ENCODE results near the gene NTN3.

NTN3 gene

DNA sequence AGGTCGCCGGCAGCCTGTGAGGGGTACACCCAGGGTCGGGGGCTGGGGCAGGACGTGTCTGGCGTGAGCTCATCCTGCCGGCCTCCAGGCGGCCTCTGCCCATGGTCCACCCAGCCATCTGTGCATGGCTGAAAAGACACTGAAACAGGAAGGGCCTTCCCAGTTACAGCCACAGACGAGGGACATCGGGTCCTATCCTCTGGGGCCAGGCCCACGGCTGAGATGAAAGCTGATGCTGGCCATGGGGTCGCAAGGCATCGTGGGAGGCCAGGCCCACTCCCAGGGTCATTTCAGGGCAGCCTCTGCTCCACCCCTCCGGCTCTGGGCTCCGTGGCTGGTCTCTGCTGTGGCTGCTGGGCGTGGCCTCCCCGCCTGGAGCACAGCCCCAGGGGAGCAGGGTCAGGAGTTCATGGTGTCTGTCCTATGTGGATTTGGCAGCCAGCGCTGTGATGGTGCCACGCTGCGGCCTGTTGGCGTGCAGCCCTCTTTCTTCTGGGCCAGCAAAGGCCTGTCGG lies 26.1 kb downstream of the NTN3 start:
- DNase-seq (ENCODE audit: low read depth in 2 of 2), result no peak

DNA sequence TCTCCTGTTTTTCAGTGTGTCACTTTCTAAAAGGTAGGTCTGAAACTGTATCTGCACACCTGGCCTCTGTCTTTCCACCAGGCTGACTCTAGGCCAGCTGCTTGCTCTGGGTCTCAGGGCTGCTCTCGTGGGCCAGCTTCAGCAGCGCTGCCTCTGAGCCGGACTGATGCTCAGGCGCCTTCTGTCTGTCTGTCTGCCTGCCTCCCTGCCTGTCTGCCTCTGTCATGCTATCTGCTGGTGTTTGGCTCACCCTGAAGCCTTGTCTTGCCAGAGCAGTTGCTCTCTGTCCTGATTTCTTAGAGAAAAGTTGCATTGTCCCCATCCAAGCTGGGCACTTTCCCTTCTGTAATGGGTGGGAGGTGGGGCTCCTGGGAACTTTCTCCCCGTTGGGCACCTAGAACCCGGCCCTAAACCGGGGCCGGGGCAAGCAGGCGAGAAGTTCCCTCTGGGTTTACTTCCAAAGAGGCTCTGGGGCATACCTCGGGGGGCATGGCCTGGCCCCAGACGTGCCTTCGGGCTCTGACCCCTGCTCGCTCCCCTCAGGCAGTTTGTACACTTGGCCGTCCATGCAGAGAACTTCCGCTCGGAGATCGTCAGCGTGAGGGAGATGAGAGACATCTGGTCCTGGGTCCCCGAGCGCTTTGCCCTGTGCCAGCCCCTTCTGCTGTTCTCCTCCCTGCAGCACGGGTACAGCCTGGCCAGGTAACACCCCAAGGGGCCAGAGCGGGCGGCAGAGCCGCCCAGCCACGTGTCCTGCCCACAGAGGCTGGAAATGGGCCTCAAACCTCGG lies 26.8 kb downstream of the NTN3 start:
- DNase-seq (ENCODE audit: low read depth in 2 of 2), result no peak

DNA sequence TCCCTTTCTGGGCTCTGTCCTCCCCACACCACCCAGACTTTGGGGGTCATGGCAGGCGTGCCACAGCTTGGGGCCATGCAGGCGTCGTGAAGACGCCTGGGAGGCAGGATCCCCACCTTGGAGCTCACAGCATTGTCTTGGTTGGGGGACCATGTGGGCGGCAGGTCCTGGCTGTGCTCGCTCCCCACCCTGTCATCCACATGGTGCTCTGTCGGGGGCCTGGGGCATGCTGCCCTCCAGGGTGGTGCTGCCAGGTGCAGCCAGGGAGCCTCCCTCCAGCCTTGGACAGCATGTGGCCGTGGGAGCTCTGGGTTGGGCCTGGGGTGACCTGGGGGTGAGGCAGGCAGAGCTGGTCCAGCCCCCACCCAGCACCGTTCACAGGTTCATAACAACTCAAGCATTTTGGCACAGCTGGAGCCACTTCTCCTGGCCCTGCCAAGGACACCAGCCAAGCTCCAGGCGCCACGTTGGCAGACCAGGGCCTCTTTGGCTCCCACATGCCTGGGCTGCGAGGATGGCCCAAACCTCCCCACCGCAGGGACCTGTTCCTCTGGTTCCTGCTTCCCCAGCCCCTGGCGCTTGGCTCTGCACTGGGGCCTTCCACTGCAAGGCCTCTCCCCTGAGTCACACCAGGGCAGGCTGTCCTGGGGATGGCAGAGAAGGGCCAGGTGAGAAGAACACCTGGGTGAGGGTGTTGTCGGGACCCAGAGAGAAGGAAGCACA lies 27.6 kb downstream of the NTN3 start:
- DNase-seq (ENCODE audit: low read depth in 2 of 2), result no peak

DNA sequence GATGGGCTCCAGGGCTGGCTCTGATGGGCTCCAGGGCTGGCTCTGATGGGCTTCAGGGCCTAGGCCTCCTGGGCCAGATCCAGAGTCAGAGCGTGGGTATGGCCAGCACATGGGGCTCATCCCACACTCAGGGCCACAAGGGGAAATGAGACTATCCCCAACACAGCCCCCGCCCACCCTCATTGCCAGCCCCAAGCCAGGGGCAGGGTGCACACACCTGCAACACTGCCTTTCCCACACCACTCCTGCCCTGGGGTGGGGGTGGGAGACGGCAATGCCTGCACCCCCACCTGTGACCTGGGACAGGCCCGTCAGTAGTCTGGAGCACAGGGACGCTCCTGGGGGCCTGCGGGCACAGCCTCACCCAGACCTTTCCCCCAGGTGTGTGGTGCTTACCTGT lies 28.4 kb downstream of the NTN3 start:
- DNase-seq (ENCODE audit: low read depth in 2 of 2), result no peak

DNA sequence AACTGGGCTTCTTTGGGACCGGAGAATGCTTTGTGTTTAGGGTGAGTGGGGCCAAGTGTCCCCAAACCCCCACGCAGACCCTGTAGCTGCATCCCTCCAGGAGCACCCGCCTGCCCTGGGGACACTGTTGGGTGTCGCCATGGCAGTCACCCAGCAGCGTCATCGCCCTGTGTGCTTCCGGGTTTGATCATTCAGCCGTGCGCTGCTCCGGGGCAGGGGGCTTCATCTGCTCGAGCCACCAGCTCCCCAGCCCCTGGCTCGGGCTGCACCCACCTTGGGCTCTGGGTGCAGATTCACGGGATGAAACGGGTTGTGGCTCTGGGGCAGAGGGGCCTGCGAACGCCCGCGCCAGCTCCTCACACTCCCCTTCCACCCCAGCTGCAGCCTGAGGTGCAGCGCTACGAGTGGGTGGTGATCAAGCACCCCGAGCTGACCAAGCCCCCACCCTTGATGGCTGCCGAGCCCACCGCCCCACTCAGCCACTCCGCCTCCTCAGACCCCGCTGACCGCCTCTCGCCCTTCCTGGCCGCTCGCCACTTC lies 28.9 kb downstream of the NTN3 start:
- DNase-seq (ENCODE audit: low read depth in 2 of 2), result no peak

DNA sequence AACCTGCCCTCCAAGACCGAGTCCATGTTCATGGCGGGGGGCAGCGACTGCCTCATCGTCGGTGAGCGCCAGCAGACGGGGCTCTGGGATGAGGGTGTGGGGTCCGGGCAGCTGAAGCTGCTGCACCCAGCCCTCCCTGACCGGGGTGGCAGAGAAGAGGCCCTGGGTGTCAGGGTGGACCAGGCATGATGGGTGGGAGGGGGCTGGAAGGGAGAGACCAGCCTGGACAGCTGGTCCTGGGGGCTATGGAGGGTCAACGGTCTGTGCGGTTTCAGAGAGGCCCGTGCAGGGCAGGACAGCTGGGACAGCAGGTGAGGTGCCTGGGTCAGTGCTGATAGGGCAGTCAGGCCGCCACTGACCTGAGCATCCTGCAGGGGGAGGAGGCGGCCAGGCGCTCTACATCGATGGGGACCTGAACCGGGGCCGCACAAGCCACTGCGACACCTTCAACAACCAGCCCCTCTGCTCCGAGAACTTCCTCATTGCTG lies 29.4 kb downstream of the NTN3 start:
- DNase-seq (ENCODE audit: low read depth in 2 of 2), result no peak

DNA sequence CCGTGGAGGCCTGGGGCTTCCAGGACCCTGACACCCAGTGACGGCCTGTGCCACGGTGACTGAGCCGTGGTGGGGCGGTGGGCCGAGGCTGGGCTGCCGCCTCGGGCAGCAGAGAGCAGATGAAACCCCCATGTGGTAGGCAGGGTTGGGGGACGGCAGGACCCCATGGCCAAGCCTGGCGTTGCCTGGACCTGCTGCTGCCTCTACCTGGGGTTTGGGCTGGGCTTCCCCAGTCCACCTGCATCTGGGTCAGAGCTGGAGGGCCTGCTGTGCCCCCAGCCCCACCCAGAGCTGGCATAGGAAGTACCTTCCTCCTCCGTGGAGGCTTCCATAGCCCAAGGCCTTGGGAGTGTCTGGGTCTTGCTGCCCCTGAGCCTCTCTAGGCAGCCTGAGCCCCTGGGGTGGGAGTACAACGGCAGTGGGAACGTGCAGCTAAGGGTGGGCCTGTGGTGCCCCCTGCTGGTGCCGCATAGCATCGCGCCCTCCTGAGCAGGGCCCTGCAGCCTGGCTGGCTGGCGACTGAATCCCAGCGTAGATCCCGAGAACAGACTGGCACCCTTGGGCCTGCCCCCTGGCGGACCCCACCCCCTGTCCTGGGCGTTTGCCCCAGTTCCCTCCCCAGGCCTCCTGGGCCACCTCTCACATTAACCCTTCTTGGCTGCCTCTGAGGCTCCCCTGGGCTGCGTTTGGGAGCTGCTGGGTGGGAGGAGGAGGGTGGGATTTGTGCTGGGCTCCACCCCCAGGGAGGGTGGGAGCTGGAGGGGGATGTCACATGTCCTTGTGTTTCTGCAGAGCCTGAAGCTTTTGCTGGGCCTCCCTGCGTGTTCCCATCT lies 30.0 kb downstream of the NTN3 start:
- peak; percentile 51 to 68 for DNase-seq (ENCODE audit: low read depth in 2 of 2)

DNA sequence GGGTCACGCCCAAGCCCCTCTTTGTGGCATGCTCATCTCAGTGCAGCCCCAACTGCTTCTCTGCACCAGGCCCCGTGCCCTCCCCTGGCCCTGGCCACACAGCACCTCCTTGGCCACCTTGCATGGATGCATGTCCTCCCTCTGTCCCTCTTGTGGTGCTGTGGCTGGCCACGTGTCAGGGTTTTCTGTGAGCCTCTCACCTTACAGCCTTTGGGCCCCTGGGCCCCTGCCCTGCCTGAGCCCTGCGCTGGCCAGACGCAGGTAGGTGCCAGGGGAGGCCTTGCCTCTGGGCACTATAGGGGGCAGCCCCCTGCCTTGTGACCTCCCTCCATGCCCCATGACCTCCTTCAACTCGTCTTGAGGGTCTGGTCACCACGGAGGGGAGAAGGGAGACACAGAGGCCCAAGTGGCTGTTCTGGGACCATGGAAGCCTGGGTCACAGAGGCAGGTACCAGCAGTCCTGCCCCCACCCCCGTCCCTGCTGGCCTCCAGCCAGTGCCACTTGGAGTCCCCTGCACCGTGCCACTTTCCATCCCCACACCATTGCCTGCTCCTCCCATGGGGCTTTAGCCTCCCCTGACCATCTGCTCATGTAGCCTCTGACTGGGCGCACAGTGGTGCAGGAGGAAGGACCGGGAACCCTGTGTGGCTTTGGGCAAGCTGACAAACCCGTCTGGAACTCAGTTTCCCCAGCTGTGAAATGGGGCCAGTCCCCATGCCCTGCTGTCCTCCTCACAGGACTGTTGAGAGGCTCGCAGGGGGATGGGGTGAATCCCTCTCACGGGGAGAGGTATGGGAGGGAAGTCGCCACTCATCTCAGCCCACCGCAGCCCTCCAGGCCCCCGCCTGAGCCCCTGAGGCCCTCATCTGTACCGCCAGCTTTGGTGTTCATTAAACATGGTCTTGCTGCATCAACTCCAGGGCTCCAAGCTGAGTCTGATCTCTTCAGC lies 31.1 kb downstream of the NTN3 start:
- DNase-seq (ENCODE audit: low read depth in 2 of 2), result no peak

DNA sequence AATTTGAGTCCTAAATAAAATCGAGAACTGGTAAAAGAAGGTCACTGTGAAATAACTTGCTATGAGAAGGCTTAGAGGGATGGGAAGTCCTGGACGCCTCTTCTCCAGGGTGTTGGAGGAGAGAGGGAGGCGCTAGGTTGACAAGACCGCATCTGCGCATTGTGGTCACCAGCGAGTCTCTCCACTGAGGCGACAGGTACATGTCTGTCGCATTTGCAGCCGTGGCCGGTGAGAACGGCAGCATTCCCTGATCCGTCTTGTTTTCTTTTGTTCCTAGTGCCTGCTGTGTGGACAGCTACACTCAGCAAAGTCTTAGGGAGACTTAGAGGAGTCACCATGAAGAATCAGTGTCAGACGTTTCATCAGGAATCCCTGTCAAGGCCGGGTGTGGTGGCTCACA lies 34.6 kb downstream of the NTN3 start:
- no peak for DNase-seq (ENCODE audit: low read depth in 2 of 2)

DNA sequence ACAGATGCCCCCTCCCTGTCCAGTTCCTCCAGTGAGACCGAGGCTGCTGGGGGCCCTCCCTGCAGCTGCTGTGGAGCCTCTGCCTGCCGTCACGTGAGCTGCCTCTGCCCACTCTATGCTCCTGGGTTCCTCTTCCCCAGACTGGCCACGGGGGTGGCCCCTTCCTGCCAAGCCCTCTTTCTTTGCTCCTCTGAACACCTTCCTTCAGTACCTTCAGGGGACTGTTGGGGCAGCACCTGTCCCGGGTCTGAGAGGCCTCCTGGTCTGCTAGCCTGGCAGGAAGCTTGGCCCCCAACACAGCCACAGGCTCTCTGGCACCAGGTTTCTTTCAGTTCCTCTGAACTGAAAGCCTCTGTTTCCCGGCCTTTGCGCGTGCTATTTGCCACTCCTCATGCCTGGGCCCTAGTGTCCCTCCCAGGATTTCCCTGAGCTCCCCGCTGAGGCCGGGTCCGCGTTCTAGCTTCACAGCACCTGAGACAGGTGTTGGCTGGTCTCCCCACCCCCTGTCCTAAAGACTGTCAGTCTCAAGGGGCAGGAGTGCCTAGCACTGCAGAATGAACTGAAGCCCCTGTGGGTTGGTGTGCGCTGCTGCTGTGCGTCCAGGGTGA lies 36.1 kb downstream of the NTN3 start:
- no peak for DNase-seq (ENCODE audit: low read depth in 2 of 2)

DNA sequence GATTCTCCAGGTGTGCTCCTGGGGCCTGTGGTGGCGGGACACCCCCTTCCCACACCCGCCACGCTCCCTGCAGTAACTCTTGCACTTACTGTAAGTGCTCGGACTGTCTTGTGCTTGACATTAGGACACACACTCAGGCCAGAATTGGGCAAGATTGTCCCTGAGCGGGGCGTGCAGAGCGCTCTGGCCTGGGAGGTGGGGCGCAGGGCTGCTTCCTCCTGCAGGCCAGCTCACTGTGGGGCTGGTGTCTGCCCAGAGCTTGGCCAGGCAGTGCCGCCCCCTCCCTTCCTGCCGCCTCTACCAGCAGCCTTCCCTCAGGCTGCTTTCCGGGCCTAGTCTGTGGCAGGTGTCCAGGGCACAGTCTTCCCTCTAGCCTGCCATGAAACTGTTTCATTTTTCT lies 36.6 kb downstream of the NTN3 start:
- DNase-seq (ENCODE audit: low read depth in 2 of 2), result no peak

DNA sequence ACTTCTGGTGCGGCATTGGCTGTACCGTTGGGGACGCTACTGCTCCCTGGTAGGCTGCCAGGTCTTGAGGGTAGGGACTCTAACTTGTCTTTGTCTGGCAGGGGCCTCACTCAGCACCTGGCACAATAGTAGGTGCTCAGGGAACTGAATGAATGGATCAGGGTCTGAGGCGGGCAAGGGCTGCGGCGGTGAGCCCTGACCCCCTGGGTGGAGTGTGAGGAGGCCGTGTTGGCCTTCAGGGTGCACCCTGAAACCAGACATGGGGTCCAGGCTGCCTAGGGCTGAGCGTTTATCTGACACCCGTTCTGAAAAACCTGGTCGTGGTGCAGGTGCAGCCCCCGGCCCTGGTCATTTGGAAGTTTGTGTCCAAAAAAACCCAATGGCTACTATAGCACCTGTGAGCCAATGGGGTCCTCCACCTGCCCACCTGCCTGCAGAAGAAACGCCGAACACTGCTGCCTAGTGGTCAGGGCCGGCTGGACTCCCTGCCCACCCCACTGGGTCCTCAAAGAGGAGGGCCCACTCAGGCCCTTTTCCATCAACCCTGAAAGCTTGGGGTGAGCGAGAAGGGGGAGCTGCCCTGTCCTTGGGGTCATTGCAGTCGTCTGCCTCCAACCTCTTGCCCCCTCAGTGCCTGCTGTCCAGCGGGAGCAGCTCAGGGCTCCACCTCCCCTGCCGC lies 37.8 kb downstream of the NTN3 start:
- DNase-seq (ENCODE audit: low read depth in 2 of 2), result no peak

DNA sequence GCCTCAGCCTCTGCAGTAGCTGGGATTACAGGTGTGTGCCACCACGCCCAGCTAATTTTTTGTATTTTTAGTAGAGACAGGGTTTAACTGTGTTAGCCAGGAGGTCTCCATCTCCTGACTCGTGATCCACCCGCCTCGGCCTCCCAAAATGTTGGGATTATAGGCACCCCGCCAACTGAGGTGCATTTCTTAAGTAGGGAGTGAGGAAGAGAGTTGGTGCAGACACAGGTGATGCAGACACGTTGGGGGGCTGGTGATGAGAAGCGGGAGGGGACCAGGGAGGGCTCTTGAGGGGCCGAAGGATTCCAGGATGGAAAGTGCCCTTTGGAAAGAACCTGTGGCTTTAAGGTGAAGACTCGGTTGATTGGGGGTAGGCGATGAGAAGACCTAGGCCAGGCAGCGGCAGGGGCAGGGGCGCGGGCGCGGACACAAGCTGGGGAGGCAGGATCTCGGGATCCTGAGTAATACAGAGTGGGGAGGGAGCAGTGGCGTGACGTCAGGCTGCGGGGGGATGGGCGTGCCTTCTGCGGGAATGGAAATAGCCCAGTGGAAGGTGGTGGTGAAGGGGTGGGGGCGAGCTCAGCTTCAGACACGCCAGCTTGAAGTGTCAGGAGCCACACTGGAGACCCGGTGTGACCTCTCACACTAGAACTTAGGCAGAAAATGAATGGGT lies 40.2 kb downstream of the NTN3 start:
- no peak for DNase-seq (ENCODE audit: low read depth in 2 of 2)

DNA sequence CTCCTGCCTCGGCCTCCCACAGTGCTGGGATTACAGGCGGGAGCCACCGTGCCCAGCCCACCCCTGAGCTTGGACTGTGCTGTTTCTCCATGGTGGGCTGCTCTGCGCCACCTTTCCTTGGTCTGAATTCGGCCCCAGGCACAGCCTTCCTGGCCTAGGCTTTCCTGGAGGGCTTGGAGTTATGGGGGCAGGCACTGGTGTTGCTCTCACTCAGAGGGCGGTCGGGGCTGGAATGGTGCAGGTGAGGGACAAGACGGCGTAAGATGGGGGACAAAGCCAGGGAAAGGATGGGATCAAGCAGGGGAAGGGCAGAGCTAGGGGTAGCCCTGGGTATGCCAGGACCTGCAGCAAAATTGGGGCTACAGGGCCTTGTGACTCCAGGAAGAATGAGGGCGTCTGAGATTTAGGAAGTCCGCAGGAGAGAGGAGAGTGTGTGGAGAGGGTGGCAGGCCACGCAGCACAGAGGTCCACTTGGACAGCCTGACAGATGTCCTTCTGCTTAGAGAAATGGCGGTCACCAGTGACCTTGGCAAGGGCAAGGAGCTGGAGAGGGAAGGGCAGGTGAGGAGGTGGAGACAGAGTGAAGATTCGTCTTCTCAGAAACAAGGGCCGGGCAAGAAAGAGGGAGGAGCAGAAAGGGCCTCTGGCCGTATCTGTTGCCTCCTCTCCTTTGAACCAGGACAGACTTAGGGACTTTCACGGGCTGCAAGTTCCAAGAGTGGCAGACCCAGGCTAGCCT lies 41.1 kb downstream of the NTN3 start:
- no peak for DNase-seq (ENCODE audit: low read depth in 2 of 2)

DNA sequence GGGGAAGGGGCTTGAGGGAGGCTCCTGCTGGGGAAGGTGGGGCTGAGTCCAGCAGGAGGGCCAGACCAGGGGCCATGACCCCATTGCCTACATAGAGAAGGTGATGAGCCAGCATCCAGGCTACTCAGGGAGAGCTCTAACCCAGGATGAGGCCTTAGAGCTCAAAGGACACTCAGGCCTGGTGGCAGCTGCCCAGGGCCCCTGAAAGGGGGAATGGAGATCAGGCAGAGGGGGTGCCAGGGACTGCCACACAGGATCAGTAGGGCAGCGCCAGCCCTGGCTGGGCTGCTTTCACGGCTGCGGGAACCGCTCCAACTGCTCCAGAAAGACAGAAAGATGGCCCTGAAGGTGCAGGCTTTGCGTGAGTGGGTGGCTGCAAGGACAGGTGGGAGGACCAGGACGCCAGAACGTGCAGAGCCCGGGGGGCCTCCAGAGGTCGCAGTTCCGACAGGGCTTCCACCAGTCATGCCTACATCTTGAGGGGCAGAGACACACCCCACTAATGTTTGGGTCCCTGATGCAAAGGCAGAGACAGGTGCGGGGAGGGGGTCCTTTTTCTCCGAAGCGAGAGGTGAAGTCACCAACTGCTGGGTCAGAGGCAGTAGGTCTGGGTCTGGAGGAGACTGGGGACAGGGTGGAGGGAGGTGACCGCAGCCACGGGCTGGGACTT lies 41.8 kb downstream of the NTN3 start:
- no peak for DNase-seq (ENCODE audit: low read depth in 2 of 2)

DNA sequence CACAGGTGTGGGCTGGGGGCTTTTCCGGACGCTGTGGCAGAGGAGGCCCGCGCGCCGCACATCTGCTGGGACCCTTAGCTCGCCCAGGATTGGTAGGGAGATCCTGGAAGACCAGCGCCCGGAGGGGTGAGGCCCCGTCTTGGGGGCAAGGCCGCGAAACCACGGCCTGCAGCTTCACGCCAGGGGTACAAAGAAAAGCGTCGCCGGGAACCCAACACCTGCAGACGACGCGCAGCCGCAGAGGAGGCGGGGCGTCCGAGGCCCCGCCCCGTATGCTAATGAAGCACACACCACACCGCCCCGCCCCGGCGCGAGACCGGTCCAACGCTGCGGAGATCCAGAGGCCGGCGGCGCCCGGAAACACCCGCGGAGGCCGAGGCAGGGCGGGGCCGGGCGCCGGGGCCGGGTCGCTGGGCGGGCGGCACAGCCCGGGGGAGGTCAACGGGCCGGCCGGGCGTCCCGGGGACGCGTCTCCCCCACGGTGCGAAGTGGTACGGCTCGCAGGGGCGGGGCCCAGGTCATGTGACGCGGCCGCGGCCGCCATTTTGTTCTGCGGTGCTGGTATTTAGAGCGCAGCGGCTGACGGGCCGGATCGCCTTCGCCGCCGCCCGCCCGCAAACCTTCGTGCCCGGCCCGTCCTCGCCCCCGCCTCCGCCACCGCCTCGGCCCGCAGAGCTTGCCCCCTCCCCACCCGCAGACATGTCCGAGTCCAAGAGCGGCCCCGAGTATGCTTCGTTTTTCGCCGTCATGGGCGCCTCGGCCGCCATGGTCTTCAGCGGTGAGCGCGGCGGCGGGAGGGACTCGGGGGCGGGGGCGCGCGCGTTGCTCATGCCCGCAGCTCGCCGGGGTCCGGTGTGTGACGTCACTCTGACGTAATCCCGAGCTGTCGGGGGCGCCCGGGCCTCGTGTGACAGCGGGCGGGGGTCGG lies 42.6 kb downstream of the NTN3 start, which contains the start of gene ATP6V0C:
Gene ATP6V0C (plus strand): TSS at position 548 of the 928 bp plus-strand sequence. CDS start 152 bp downstream, at position 700.
- DNase-seq (ENCODE audit: low read depth in 2 of 2), result peak; percentile 80 to 85
